Right atrium auricular region (tissue), 2 donors: ENCODE measurements around the gene ARMC2. TPM values are rescaled to one million over a fixed set of nuclear protein-coding genes. Genes with fewer than 3 reads are reported as not detected.

Experiments
- DNase-seq: peaks from one replicate; pipeline ENCODE4 v3.0.0-alpha.2; 2019; ENCODE audit warnings: low spot score
- H3K27ac ChIP-seq, 2 donors: fragments of 200-600 bp; sonication (generic); 1 replicate in 1 of 2; 2 replicates in 1 of 2; pipeline ENCODE4 v1.5.1; 2016 to 2019
- H3K27me3 ChIP-seq, 2 donors: fragments of 200-600 bp; sonication (generic); one replicate each; pipeline versions ENCODE4 v1.5.1 to v1.6.0; 2017 to 2019
- H3K36me3 ChIP-seq: fragments of 200-600 bp; sonication (generic); one replicate; pipeline ENCODE4 v1.5.1; 2016
- H3K4me1 ChIP-seq, 2 donors: fragments of 200-600 bp; sonication (generic); one replicate each; pipeline versions ENCODE4 v1.5.1 to v1.6.0; 2017 to 2019
- H3K4me3 ChIP-seq, 2 donors: fragments of 200-600 bp; sonication (generic); 1 replicate in 1 of 2; 2 replicates in 1 of 2; pipeline ENCODE4 v1.5.1; 2017 to 2019; ENCODE audit warnings: mild to moderate bottlenecking in 1 of 2, moderate library complexity in 1 of 2
- H3K9me3 ChIP-seq, 2 donors: fragments of 200-600 bp; sonication (generic); one replicate each; pipeline ENCODE4 v1.5.1; 2019
- CTCF ChIP-seq, 2 donors: fragments of 200-600 bp; sonication (generic); IDR thresholded peaks; one replicate each; pipeline ENCODE4 v1.5.1; 2019; ENCODE audit warnings: antibody characterized with exemption in 2 of 2
- total RNA-seq, 2 donors: library from RNA; depleted of rRNA; stranded (reverse); fragments of >200 nt; gene quantifications; one replicate each; pipeline ENCODE4 v1.1.0, GENCODE V29; 2016

ARMC2 gene
- total RNA-seq, 2 donors from 2014 or later = 5.3 to 5.5 TPM

GRCh38 chr6:108837236-108837971, 10.8 kb upstream of the ARMC2 start:
- no peak for TF ChIP-seq CTCF (IDR thresholded peaks at IDR 0.05)
- no peaks in the 10 kb centered on the region for H3K27me3 ChIP-seq
- no peaks in the 10 kb centered on the region for H3K9me3 ChIP-seq
- no peaks in the 10 kb centered on the region for H3K36me3 ChIP-seq
- H3K4me1 ChIP-seq = peaks cover 0 to 3% of the 10 kb centered on the region in 2 donors
- no peak overlapping the region for H3K4me3 ChIP-seq
- no peak overlapping the region for H3K27ac ChIP-seq
- DNase-seq = no peak

GRCh38 chr6:108838101-108838717, 10.0 kb upstream of the ARMC2 start:
- H3K4me1 ChIP-seq = peaks cover 0 to 3% of the 10 kb centered on the region in 2 donors
- TF ChIP-seq CTCF (IDR thresholded peaks at IDR 0.05) = no peak
- H3K9me3 ChIP-seq = no peaks in the 10 kb centered on the region
- H3K27ac ChIP-seq = no peak overlapping the region
- H3K36me3 ChIP-seq = no peaks in the 10 kb centered on the region
- no peaks in the 10 kb centered on the region for H3K27me3 ChIP-seq
- DNase-seq = no peak
- no peak overlapping the region for H3K4me3 ChIP-seq

- no peak overlapping the region for H3K27ac ChIP-seq
- TF ChIP-seq CTCF (IDR thresholded peaks at IDR 0.05) = no peak
- H3K36me3 ChIP-seq = no peaks in the 10 kb centered on the region
- H3K9me3 ChIP-seq = no peaks in the 10 kb centered on the region
- H3K4me3 ChIP-seq = no peak overlapping the region
- H3K27me3 ChIP-seq = no peaks in the 10 kb centered on the region
- H3K4me1 ChIP-seq = peaks cover 0 to 3% of the 10 kb centered on the region in 2 donors
- no peak for DNase-seq
Measured at GRCh38 chr6:108839083-108839642, 9.1 kb upstream of the ARMC2 start.

- Histone ChIP-seq H3K27ac (peak overlapping the region; percentile 10 to 33), H3K4me3 (no peak overlapping the region), H3K9me3 (no peaks in the 10 kb centered on the region), H3K4me1 (no peaks in the 10 kb centered on the region), H3K36me3 (no peaks in the 10 kb centered on the region), H3K27me3 (no peaks in the 10 kb centered on the region)
- DNase-seq = no peak
- no peak for TF ChIP-seq CTCF (IDR thresholded peaks at IDR 0.05)
Measured at GRCh38 chr6:108840919-108841318, 7.3 kb upstream of the ARMC2 start.

- Histone ChIP-seq H3K4me3 (no peak overlapping the region), H3K4me1 (no peaks in the 10 kb centered on the region), H3K36me3 (no peaks in the 10 kb centered on the region), H3K27me3 (no peaks in the 10 kb centered on the region), H3K9me3 (no peaks in the 10 kb centered on the region), H3K27ac (peak overlapping the region in 1 of 2 donors; percentile 10)
- TF ChIP-seq CTCF (IDR thresholded peaks at IDR 0.05) = no peak
- DNase-seq = no peak
Measured at GRCh38 chr6:108841377-108841855, 6.8 kb upstream of the ARMC2 start.
